Measurements from ENCODE around the gene SLC29A3.
A peak's percentile ranks its signal among the peaks of the same experiment; 100 is the strongest.

The SLC29A3 gene

GRCh38 chr10:71333129-71333887 lies 14.2 kb downstream of the SLC29A3 start:
- H3K4me1 Mint-ChIP-seq = peaks cover 25 to 27% of the 10 kb centered on the region in 2 donors
- no peaks in the 10 kb centered on the region for H3K9me3 Mint-ChIP-seq
- DNase-seq (peak; percentile 43), ATAC-seq (replicated peaks) (peak; percentile 91 to 92)
- peaks cover 6 to 10% of the 10 kb centered on the region in 2 donors for H3K36me3 Mint-ChIP-seq
- H3K4me3 Mint-ChIP-seq = peak overlapping the region; percentile 4 to 37
- H3K27ac Mint-ChIP-seq = peak overlapping the region; percentile 86
- H3K27me3 Mint-ChIP-seq = no peaks in the 10 kb centered on the region

GRCh38 chr10:71334221-71334791 lies 15.2 kb downstream of the SLC29A3 start:
- H3K4me3 Mint-ChIP-seq = no peak overlapping the region
- H3K4me1 Mint-ChIP-seq = peaks cover 25 to 27% of the 10 kb centered on the region in 2 donors
- DNase-seq (no peak), ATAC-seq (replicated peaks) (no peak)
- no peak overlapping the region for H3K27ac Mint-ChIP-seq
- H3K27me3 Mint-ChIP-seq = no peaks in the 10 kb centered on the region
- no peaks in the 10 kb centered on the region for H3K9me3 Mint-ChIP-seq
- H3K36me3 Mint-ChIP-seq = peaks cover 6 to 10% of the 10 kb centered on the region in 2 donors

- Mint-ChIP-seq H3K36me3 (peaks cover 6 to 10% of the 10 kb centered on the region in 2 donors), H3K27ac (no peak overlapping the region), H3K4me3 (no peak overlapping the region), H3K4me1 (peaks cover 22% of the 10 kb centered on the region in 2 donors), H3K9me3 (no peaks in the 10 kb centered on the region), H3K27me3 (no peaks in the 10 kb centered on the region)
- ATAC-seq (replicated peaks) = no peak
- no peak for DNase-seq
Observed at GRCh38 chr10:71335173-71335708, 16.2 kb downstream of the SLC29A3 start.

GRCh38 chr10:71336632-71337031 lies 17.6 kb downstream of the SLC29A3 start:
- Mint-ChIP-seq H3K36me3 (peaks cover 0 to 11% of the 10 kb centered on the region in 2 donors), H3K9me3 (no peaks in the 10 kb centered on the region), H3K4me3 (no peak overlapping the region), H3K4me1 (peaks cover 16 to 17% of the 10 kb centered on the region in 2 donors), H3K27ac (no peak overlapping the region), H3K27me3 (no peaks in the 10 kb centered on the region)
- ATAC-seq (replicated peaks) = no peak
- DNase-seq = no peak

GRCh38 chr10:71337219-71337701 lies 18.2 kb downstream of the SLC29A3 start:
- H3K4me1 Mint-ChIP-seq = peaks cover 16 to 17% of the 10 kb centered on the region in 2 donors
- no peaks in the 10 kb centered on the region for H3K9me3 Mint-ChIP-seq
- H3K27ac Mint-ChIP-seq = no peak overlapping the region
- H3K4me3 Mint-ChIP-seq = no peak overlapping the region
- peaks cover 0 to 11% of the 10 kb centered on the region in 2 donors for H3K36me3 Mint-ChIP-seq
- ATAC-seq (replicated peaks) (no peak), DNase-seq (no peak)
- no peaks in the 10 kb centered on the region for H3K27me3 Mint-ChIP-seq

- peaks cover 0 to 11% of the 10 kb centered on the region in 2 donors for H3K36me3 Mint-ChIP-seq
Observed at GRCh38 chr10:71338728-71339495, 19.9 kb downstream of the SLC29A3 start.

GRCh38 chr10:71339796-71340589 lies 20.9 kb downstream of the SLC29A3 start:
- Mint-ChIP-seq H3K36me3 (peaks cover 0 to 11% of the 10 kb centered on the region in 2 donors), H3K27ac (no peak overlapping the region), H3K27me3 (no peaks in the 10 kb centered on the region), H3K4me3 (no peak overlapping the region), H3K9me3 (no peaks in the 10 kb centered on the region), H3K4me1 (peaks cover 10 to 11% of the 10 kb centered on the region in 2 donors)
- ATAC-seq (replicated peaks) (no peak), DNase-seq (no peak)

More at GRCh38 chr10:71338728-71339495, 19.9 kb downstream of the SLC29A3 start:
- H3K27me3 Mint-ChIP-seq = no peaks in the 10 kb centered on the region
- no peak for ATAC-seq (replicated peaks)
- H3K9me3 Mint-ChIP-seq = no peaks in the 10 kb centered on the region
- peaks cover 8 to 12% of the 10 kb centered on the region in 2 donors for H3K4me1 Mint-ChIP-seq
- no peak overlapping the region for H3K27ac Mint-ChIP-seq
- no peak for DNase-seq
- no peak overlapping the region for H3K4me3 Mint-ChIP-seq

- DNase-seq (no peak), ATAC-seq (replicated peaks) (no peak)
- Mint-ChIP-seq H3K9me3 (no peaks in the 10 kb centered on the region), H3K27ac (peak overlapping the region; percentile 14), H3K4me1 (peaks cover 5 to 11% of the 10 kb centered on the region in 2 donors), H3K4me3 (no peak overlapping the region), H3K36me3 (peaks cover 0 to 11% of the 10 kb centered on the region in 2 donors), H3K27me3 (no peaks in the 10 kb centered on the region)
Observed at GRCh38 chr10:71342573-71343391, 23.7 kb downstream of the SLC29A3 start.

GRCh38 chr10:71343392-71343773 lies 24.3 kb downstream of the SLC29A3 start:
- H3K9me3 Mint-ChIP-seq = no peaks in the 10 kb centered on the region
- peaks cover 5 to 11% of the 10 kb centered on the region in 2 donors for H3K4me1 Mint-ChIP-seq
- DNase-seq = no peak
- H3K27ac Mint-ChIP-seq = no peak overlapping the region
- ATAC-seq (replicated peaks) = peak; percentile 79 to 85
- peaks cover 0 to 11% of the 10 kb centered on the region in 2 donors for H3K36me3 Mint-ChIP-seq
- no peak overlapping the region for H3K4me3 Mint-ChIP-seq
- H3K27me3 Mint-ChIP-seq = no peaks in the 10 kb centered on the region

GRCh38 chr10:71344154-71344925 lies 25.3 kb downstream of the SLC29A3 start:
- ATAC-seq (replicated peaks) (no peak), DNase-seq (no peak)
- H3K27ac Mint-ChIP-seq = no peak overlapping the region
- no peaks in the 10 kb centered on the region for H3K9me3 Mint-ChIP-seq
- H3K36me3 Mint-ChIP-seq = peaks cover 0 to 6% of the 10 kb centered on the region in 2 donors
- H3K4me1 Mint-ChIP-seq = peaks cover 5 to 11% of the 10 kb centered on the region in 2 donors
- H3K4me3 Mint-ChIP-seq = no peak overlapping the region
- no peaks in the 10 kb centered on the region for H3K27me3 Mint-ChIP-seq

- no peaks in the 10 kb centered on the region for H3K27me3 Mint-ChIP-seq
- no peak for ATAC-seq (replicated peaks)
- H3K9me3 Mint-ChIP-seq = no peaks in the 10 kb centered on the region
- H3K4me3 Mint-ChIP-seq = no peak overlapping the region
- H3K36me3 Mint-ChIP-seq = peaks cover 3 to 12% of the 10 kb centered on the region in 2 donors
- peaks cover 7 to 11% of the 10 kb centered on the region in 2 donors for H3K4me1 Mint-ChIP-seq
- DNase-seq = no peak
- no peak overlapping the region for H3K27ac Mint-ChIP-seq
Observed at GRCh38 chr10:71344993-71345480, 26.0 kb downstream of the SLC29A3 start.

- Mint-ChIP-seq H3K4me1 (peaks cover 7 to 11% of the 10 kb centered on the region in 2 donors), H3K27ac (no peak overlapping the region), H3K36me3 (peaks cover 3 to 7% of the 10 kb centered on the region in 2 donors), H3K9me3 (no peaks in the 10 kb centered on the region), H3K27me3 (no peaks in the 10 kb centered on the region), H3K4me3 (no peak overlapping the region)
- no peak for ATAC-seq (replicated peaks)
- no peak for DNase-seq
Observed at GRCh38 chr10:71345694-71346093, 26.6 kb downstream of the SLC29A3 start.

Data from stimulated activated naive B cell treated with anti-CD40 and anti-IgM and Interleukin-4, amounts not matched to agents 10 μg/mL and 1 μg/mL and 100 μg/mL, for 72 hours (primary cell).